HepG2 (cell line): ENCODE data around the gene UBAP2L. TPM values are rescaled to one million over a fixed set of nuclear protein-coding genes. Genes with fewer than 3 reads are reported as not detected.

Experiments used
- ATAC-seq: fragments of 200-7000 bp; cut with Tn5 transposase; 3 replicates; pipeline ENCODE4 v1.9.1; 2020; ENCODE audit warnings: mild to moderate bottlenecking, moderate library complexity
- BruUV-seq: library from RNA; stranded (reverse); fragments of 400-500 nt; replicated peaks from 2 replicates; lab custom pipeline; 2021; lab: Mats Ljungman, UMichigan
- CTCF ChIA-PET: fragments of 300-600 bp; formaldehyde crosslinking; extraction: SDS; loops from one replicate; lab custom pipeline; 2021; ENCODE audit warnings: low total read pairs, inconsistent platforms, low intra/inter-chr PET ratio; lab: Yijun Ruan, JAX
- POLR2A ChIA-PET: fragments of 350-600 bp; sonication (Branson Sonifier 250); formaldehyde crosslinking; loops from one replicate; lab custom pipeline; 2020; ENCODE audit warnings: antibody characterized with exemption, inconsistent platforms; lab: Yijun Ruan, JAX
- DNase-seq: peaks from one replicate; pipeline ENCODE4 v3.0.0-alpha.2; 2015; ENCODE audit warnings: low spot score
- FAIRE-seq: peaks from 3 replicates; lab custom pipeline; 2011; peaks lifted over from hg19 to GRCh38; lab: Jason Lieb, UNC
- H2AFZ ChIP-seq: one replicate; pipeline ENCODE4 v1.6.1; 2011; ENCODE audit warnings: low read length, inconsistent platforms
- H3K27ac ChIP-seq: fragments of 300-600 bp; 3 replicates; pipeline ENCODE4 v1.8.0; 2011; ENCODE audit warnings: mixed run types, mild to moderate bottlenecking, mixed read lengths, low read length, inconsistent platforms; ENCODE audit not compliant: insufficient read depth; ENCODE audit errors: extremely low read length
- H3K27me3 ChIP-seq, 2 experiments: fragments of 200-600 bp in 1 of 2; 2 replicates in 1 of 2; 3 replicates in 1 of 2; pipeline versions ENCODE4 v1.6.0 to v1.8.0; 2011; ENCODE audit warnings: low read length in 2 of 2, mild to moderate bottlenecking in 2 of 2, moderate library complexity in 2 of 2, inconsistent platforms in 1 of 2; ENCODE audit not compliant: insufficient read depth in 2 of 2, control insufficient read depth in 1 of 2
- H3K36me3 ChIP-seq, 2 experiments: fragments of 200-600 bp in 1 of 2; replicated peaks in 1 of 2; 2 replicates in 1 of 2; 3 replicates in 1 of 2; pipeline versions ENCODE4 v1.5.1 to v1.8.0; 2011; ENCODE audit warnings: low read length in 2 of 2, inconsistent platforms in 1 of 2; ENCODE audit not compliant: insufficient read depth in 2 of 2, control insufficient read depth in 1 of 2
- H3K4me1 ChIP-seq: 2 replicates; pipeline ENCODE4 v1.5.1; 2012; ENCODE audit warnings: low read length, inconsistent platforms; ENCODE audit not compliant: insufficient read depth
- H3K4me2 ChIP-seq: 2 replicates; pipeline ENCODE4 v1.6.0; 2011; ENCODE audit warnings: low read depth, low read length, inconsistent platforms
- H3K4me3 ChIP-seq, 3 experiments: fragments of 200-600 bp in 1 of 3; sonication (generic), shearing (Covaris generic) in 1 of 3; replicated peaks in 1 of 3; 2 replicates each; pipeline ENCODE4 v1.5.1; 2011 to 2016; ENCODE audit warnings: low read length in 3 of 3, inconsistent platforms in 2 of 3, low read depth in 2 of 3, mild to moderate bottlenecking in 2 of 3, control low read depth in 1 of 3, mixed read lengths in 1 of 3; ENCODE audit not compliant: insufficient read depth in 1 of 3
- H3K79me2 ChIP-seq: one replicate; pipeline ENCODE4 v1.6.1; 2011; ENCODE audit warnings: low read length, inconsistent platforms; ENCODE audit not compliant: insufficient read depth
- H3K9ac ChIP-seq: 2 replicates; pipeline ENCODE4 v1.6.0; 2011; ENCODE audit warnings: mild to moderate bottlenecking, low read depth, low read length, inconsistent platforms; ENCODE audit not compliant: insufficient read depth
- H3K9me3 ChIP-seq: 2 replicates; pipeline ENCODE4 v1.5.1; 2012; ENCODE audit warnings: mild to moderate bottlenecking, low read length
- H4K20me1 ChIP-seq: 2 replicates; pipeline ENCODE4 v1.6.0; 2011; ENCODE audit warnings: inconsistent platforms, mild to moderate bottlenecking, low read length, moderate library complexity; ENCODE audit not compliant: insufficient read depth
- HMG20B ChIP-seq: conservative IDR thresholded peaks from 2 replicates; pipeline ENCODE4 v1.6.1; 2016; ENCODE audit warnings: missing genetic modification reagents, missing compliant biosample characterization
- MLXIP ChIP-seq: sonication (generic); formaldehyde crosslinking; IDR thresholded peaks from 2 replicates; pipeline ENCODE4 v1.9.0; 2021; ENCODE audit warnings: missing genetic modification reagents, borderline replicate concordance
- MXD1 ChIP-seq: sonication (generic); formaldehyde crosslinking; IDR thresholded peaks from 2 replicates; pipeline ENCODE4 v1.4.0; 2020; ENCODE audit warnings: mild to moderate bottlenecking, missing genetic modification reagents
- NRL ChIP-seq: sonication (generic); formaldehyde crosslinking; IDR thresholded peaks from 2 replicates; pipeline ENCODE4 v1.5.0; 2020; ENCODE audit warnings: missing genetic modification reagents, mild to moderate bottlenecking, moderate library complexity, borderline replicate concordance
- SMYD3 ChIP-seq: sonication (generic); formaldehyde crosslinking; IDR thresholded peaks from 2 replicates; pipeline ENCODE4 v1.8.1; 2023; ENCODE audit warnings: mild to moderate bottlenecking, missing genetic modification reagents
- TERF1 ChIP-seq: sonication (generic); formaldehyde crosslinking; IDR thresholded peaks from 2 replicates; pipeline ENCODE4 v1.8.0; 2022; ENCODE audit warnings: mild to moderate bottlenecking, missing genetic modification reagents, moderate library complexity
- THAP11 ChIP-seq: IDR thresholded peaks from 2 replicates; pipeline ENCODE4 v1.6.1; 2016; ENCODE audit warnings: missing biosample characterization, missing genetic modification reagents
- ZFP41 ChIP-seq: sonication (generic); formaldehyde crosslinking; IDR thresholded peaks from 2 replicates; pipeline ENCODE4 v1.4.0; 2020; ENCODE audit warnings: mild to moderate bottlenecking, missing genetic modification reagents, borderline replicate concordance
- ZNF326 ChIP-seq: sonication (generic); formaldehyde crosslinking; IDR thresholded peaks from 2 replicates; pipeline ENCODE4 v1.4.0; 2020; ENCODE audit warnings: missing genetic modification reagents, borderline replicate concordance
- ZNF550 ChIP-seq: sonication (generic); formaldehyde crosslinking; IDR thresholded peaks from 2 replicates; pipeline ENCODE4 v1.4.0; 2020; ENCODE audit warnings: mild to moderate bottlenecking, missing genetic modification reagents, borderline replicate concordance
- WGBS: methylation state at CpG from one replicate; pipeline ENCODE4 v1.1.6; 2017; ENCODE audit warnings: low lambda C conversion rate; 5-methylcytosine and 5-hydroxymethylcytosine counted together
- in situ Hi-C: cut with HindIII; loops from 2 replicates; pipeline ENCODE4 v1.10.0; 2017; ENCODE audit warnings: low pct_unique_long_range_greater_than_20kb; ENCODE audit not compliant: extremely low pct_ligation_motif_present
- intact Hi-C: fragments of 100-400 bp; cut with micrococcal nuclease; formaldehyde crosslinking; loops from one replicate; pipeline ENCODE4 v1.10.0; 2022; ENCODE audit not compliant: unreplicated experiment
- polyA plus RNA-seq, 8 experiments: library from polyadenylated mRNA; depleted of rRNA in 3 of 8; stranded (reverse) in 7 of 8; unstranded in 1 of 8; fragments of >200 nt; fragmentation: Illumina TruSeq in 4 of 8; extraction: Trizol in 4 of 8; gene quantifications; 2 replicates each; pipeline versions ENCODE4 v1.2.1 to v1.2.3, GENCODE V29; 2011 to 2016; ENCODE audit warnings: low read depth in 4 of 8, missing spikeins in 1 of 8, mixed read lengths in 1 of 8; ENCODE audit not compliant: insufficient read depth in 1 of 8
- total RNA-seq, 5 experiments: library from RNA; depleted of rRNA; stranded (reverse); fragments of >200 nt; fragmentation: Illumina TruSeq; extraction: Trizol; gene quantifications; 2 replicates each; pipeline ENCODE4 v1.2.3, GENCODE V29; 2016; ENCODE audit warnings: low read depth in 1 of 5
- TF ChIP-seq, protein P1 (sequence below): IDR thresholded peaks from 2 replicates; pipeline ENCODE4 v1.6.1; 2016
- TF ChIP-seq, protein P2 (sequence below): sonication (generic); formaldehyde crosslinking; conservative IDR thresholded peaks from 2 replicates; pipeline ENCODE4 v1.8.0; 2022; ENCODE audit warnings: missing genetic modification reagents
- TF ChIP-seq, protein P3 (sequence below): sonication (generic); formaldehyde crosslinking; IDR thresholded peaks from 2 replicates; pipeline ENCODE4 v1.9.0; 2021; ENCODE audit warnings: missing genetic modification reagents, mild to moderate bottlenecking, borderline replicate concordance

UBAP2L gene
- total and polyA plus RNA-seq, 2 of the 13 experiments (the other 11 are each of a cell fraction or from before 2014, with no cell fraction given) = 74.2 to 159 TPM

DNA sequence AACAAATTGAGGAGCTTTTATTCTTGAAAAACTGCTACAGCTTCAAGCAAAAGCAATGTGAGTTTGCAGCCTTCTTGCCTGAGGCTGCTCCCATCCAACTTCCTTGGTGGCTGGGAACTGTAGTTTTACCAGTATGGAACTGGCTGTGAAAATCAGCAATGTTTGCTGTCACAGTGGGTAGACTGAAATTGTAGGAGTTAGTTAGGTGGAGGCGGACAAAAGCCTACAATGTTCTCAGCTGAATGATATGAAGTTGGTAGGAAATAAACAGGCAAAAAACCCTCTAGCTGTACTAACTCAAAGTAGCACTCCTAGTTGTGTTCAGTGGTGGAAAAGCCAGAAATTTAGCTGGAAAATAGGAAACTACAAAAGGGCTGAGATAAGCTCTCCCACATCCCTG is 70.2 kb downstream of the UBAP2L start:
- CTCF ChIA-PET = no interaction called here

More for the DNA sequence above, 70.2 kb downstream of the UBAP2L start:
- WGBS = 94% methylated on average over 1 of the region's 1 CpG
- Histone ChIP-seq H3K79me2 (no peaks in the 10 kb centered on the region), H3K36me3 (no peaks in the 10 kb centered on the region), H3K27me3 (0 out of 5 replicates have a peak, but pooled peaks cover 0 to 3% of the 10 kb centered on the region in 2 experiments), H3K4me3 (no peak overlapping the region), H3K9ac (no peak overlapping the region), H3K9me3 (peaks cover 14% of the 10 kb centered on the region), H2AFZ (no peak overlapping the region), H4K20me1 (no peaks in the 10 kb centered on the region), H3K27ac (no peak overlapping the region), H3K4me2 (no peak overlapping the region)
- DNase-seq = no peak
- intact Hi-C loops = no loop called here
- BruUV-seq = no TSS peak
- ATAC-seq = no peak
- TF ChIP-seq, protein P1, sequence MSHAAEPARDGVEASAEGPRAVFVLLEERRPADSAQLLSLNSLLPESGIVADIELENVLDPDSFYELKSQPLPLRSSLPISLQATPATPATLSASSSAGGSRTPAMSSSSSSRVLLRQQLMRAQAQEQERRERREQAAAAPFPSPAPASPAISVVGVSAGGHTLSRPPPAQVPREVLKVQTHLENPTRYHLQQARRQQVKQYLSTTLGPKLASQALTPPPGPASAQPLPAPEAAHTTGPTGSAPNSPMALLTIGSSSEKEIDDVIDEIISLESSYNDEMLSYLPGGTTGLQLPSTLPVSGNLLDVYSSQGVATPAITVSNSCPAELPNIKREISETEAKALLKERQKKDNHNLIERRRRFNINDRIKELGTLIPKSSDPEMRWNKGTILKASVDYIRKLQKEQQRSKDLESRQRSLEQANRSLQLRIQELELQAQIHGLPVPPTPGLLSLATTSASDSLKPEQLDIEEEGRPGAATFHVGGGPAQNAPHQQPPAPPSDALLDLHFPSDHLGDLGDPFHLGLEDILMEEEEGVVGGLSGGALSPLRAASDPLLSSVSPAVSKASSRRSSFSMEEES (CRISPR knock-in tag) = no peak
- TF ChIP-seq MLXIP (CRISPR knock-in tag) (no peak), NRL (CRISPR knock-in tag) (no peak), MXD1 (CRISPR knock-in tag) (no peak), SMYD3 (no peak), ZNF550 (no peak), ZNF326 (CRISPR knock-in tag) (no peak), ZFP41 (CRISPR knock-in tag) (no peak), HMG20B (CRISPR knock-in tag) (no peak), TERF1 (CRISPR knock-in tag) (no peak), THAP11 (CRISPR knock-in tag) (no peak)
- TF ChIP-seq, protein P2, sequence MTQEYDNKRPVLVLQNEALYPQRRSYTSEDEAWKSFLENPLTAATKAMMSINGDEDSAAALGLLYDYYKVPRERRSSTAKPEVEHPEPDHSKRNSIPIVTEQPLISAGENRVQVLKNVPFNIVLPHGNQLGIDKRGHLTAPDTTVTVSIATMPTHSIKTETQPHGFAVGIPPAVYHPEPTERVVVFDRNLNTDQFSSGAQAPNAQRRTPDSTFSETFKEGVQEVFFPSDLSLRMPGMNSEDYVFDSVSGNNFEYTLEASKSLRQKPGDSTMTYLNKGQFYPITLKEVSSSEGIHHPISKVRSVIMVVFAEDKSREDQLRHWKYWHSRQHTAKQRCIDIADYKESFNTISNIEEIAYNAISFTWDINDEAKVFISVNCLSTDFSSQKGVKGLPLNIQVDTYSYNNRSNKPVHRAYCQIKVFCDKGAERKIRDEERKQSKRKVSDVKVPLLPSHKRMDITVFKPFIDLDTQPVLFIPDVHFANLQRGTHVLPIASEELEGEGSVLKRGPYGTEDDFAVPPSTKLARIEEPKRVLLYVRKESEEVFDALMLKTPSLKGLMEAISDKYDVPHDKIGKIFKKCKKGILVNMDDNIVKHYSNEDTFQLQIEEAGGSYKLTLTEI = no peak
- TF ChIP-seq, protein P3, sequence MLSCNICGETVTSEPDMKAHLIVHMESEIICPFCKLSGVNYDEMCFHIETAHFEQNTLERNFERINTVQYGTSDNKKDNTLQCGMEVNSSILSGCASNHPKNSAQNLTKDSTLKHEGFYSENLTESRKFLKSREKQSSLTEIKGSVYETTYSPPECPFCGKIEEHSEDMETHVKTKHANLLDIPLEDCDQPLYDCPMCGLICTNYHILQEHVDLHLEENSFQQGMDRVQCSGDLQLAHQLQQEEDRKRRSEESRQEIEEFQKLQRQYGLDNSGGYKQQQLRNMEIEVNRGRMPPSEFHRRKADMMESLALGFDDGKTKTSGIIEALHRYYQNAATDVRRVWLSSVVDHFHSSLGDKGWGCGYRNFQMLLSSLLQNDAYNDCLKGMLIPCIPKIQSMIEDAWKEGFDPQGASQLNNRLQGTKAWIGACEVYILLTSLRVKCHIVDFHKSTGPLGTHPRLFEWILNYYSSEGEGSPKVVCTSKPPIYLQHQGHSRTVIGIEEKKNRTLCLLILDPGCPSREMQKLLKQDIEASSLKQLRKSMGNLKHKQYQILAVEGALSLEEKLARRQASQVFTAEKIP (CRISPR knock-in tag) = no peak
- TF ChIP-seq, all 625 proteins: peak for 0
- no peak for FAIRE-seq
- H3K4me1 ChIP-seq = peaks cover 8% of the 10 kb centered on the region
- in situ Hi-C loops = no loop called here
- POLR2A ChIA-PET = no interaction called here
